Gastrocnemius medialis (tissue), 4 donors: ENCODE results near the gene GALC. TPM values are rescaled to one million over a fixed set of nuclear protein-coding genes. Genes with fewer than 3 reads are reported as not detected.
A peak's percentile ranks its signal among the peaks of the same experiment; 100 is the strongest.

Source experiments
- ATAC-seq, 2 donors: fragments of 150-250 bp; one replicate each; pipeline ENCODE4 v1.9.1; 2016
- DNase-seq, 2 donors: peaks; one replicate each; pipeline ENCODE4 v3.0.0-alpha.2; 2019
- H3K27ac ChIP-seq, 4 donors: fragments of 200-600 bp; sonication (generic); 1 replicate in 1 of 4; 2 replicates in 3 of 4; pipeline ENCODE4 v1.5.1; 2016 to 2018; ENCODE audit warnings: mild to moderate bottlenecking in 2 of 4, moderate library complexity in 1 of 4
- H3K27me3 ChIP-seq, 3 donors: fragments of 200-600 bp; sonication (generic) in 2 of 3; 1 replicate in 1 of 3; 2 replicates in 2 of 3; pipeline versions ENCODE4 v1.5.1 to v1.6.0; 2016 to 2019; ENCODE audit warnings: mild to moderate bottlenecking in 1 of 3, moderate library complexity in 1 of 3
- H3K36me3 ChIP-seq, 2 donors: fragments of 200-600 bp; sonication (generic) in 1 of 2; one replicate each; pipeline ENCODE4 v1.5.1; 2017 to 2018
- H3K4me1 ChIP-seq, 2 donors: fragments of 200-600 bp; sonication (generic) in 1 of 2; one replicate each; pipeline ENCODE4 v1.5.1; 2016 to 2017; ENCODE audit warnings: mild to moderate bottlenecking in 2 of 2
- H3K4me3 ChIP-seq, 4 donors: fragments of 200-600 bp; sonication (generic) in 3 of 4; 1 replicate in 1 of 4; 2 replicates in 3 of 4; pipeline ENCODE4 v1.5.1; 2016 to 2019; ENCODE audit warnings: mild to moderate bottlenecking in 2 of 4
- H3K9me3 ChIP-seq, 3 donors: fragments of 200-600 bp; sonication (generic) in 2 of 3; 1 replicate in 1 of 3; 2 replicates in 2 of 3; pipeline ENCODE4 v1.5.1; 2016 to 2019
- POLR2A ChIP-seq, 2 donors: fragments of 450-650 bp; IDR thresholded peaks; one replicate each; pipeline ENCODE4 v1.6.1; 2017; ENCODE audit warnings: antibody characterized with exemption in 2 of 2, mild to moderate bottlenecking in 2 of 2, moderate library complexity in 2 of 2
- in situ Hi-C, 4 donors: fragments of 200-750 bp; cut with MboI; loops; one replicate each; pipeline versions ENCODE4 v1.15.0 to v1.8.0; 2017; ENCODE audit warnings: low sequenced_read_pairs in 4 of 4
- intact Hi-C: fragments of 100-400 bp; cut with DNase I; formaldehyde crosslinking; loops from one replicate; pipeline ENCODE4 v1.15.1; 2023; ENCODE audit warnings: low total_unique reads
- total RNA-seq, 4 donors: library from RNA; depleted of rRNA; stranded (reverse); fragments of >200 nt; gene quantifications; one replicate each; pipeline versions ENCODE4 v1.1.0 to v1.2.3, GENCODE V29; 2016
- TF ChIP-seq, protein P1 (sequence below), 5 experiments: fragments of 450-650 bp in 3 of 5; fragments of 200-600 bp in 2 of 5; sonication (generic) in 2 of 5; IDR thresholded peaks in 4 of 5; conservative IDR thresholded peaks in 1 of 5; 1 replicate in 4 of 5; 2 replicates in 1 of 5; pipeline ENCODE4 v1.5.1; 2016 to 2019; ENCODE audit warnings: antibody characterized with exemption in 5 of 5, mild to moderate bottlenecking in 3 of 5, moderate library complexity in 3 of 5

The GALC gene
- total RNA-seq, 4 donors from 2014 or later, result 10.5 to 23.2 (median 14.6) TPM

DNA sequence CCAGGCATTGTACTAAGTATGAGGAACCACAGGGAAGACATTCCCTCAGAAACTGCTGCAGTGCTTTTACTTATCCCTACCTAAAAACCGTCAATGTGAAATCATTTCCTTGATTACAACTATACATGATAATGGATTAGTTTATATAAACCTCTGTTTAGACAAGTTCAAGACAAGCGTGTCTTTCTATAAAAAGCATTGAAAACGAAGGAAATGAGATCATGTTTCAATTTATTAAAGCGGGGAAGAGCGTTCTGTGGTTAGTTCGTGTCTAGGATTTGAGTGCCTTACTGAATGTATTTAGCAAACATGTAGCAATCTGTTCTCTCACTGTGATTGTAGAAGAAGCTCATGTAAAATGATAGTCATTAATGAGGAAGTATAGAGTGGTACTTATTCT, 37.5 kb downstream of the GALC start:
- intact Hi-C loops, result no loop called here
- DNase-seq (no peak), ATAC-seq (no peak)
- Histone ChIP-seq H3K27me3 (no peaks in the 10 kb centered on the region), H3K27ac (no peak overlapping the region), H3K36me3 (peaks cover 0 to 6% of the 10 kb centered on the region in 2 donors), H3K9me3 (no peaks in the 10 kb centered on the region), H3K4me3 (no peak overlapping the region), H3K4me1 (no peaks in the 10 kb centered on the region)
- in situ Hi-C loops, result no loop called here
- TF ChIP-seq, protein P1, sequence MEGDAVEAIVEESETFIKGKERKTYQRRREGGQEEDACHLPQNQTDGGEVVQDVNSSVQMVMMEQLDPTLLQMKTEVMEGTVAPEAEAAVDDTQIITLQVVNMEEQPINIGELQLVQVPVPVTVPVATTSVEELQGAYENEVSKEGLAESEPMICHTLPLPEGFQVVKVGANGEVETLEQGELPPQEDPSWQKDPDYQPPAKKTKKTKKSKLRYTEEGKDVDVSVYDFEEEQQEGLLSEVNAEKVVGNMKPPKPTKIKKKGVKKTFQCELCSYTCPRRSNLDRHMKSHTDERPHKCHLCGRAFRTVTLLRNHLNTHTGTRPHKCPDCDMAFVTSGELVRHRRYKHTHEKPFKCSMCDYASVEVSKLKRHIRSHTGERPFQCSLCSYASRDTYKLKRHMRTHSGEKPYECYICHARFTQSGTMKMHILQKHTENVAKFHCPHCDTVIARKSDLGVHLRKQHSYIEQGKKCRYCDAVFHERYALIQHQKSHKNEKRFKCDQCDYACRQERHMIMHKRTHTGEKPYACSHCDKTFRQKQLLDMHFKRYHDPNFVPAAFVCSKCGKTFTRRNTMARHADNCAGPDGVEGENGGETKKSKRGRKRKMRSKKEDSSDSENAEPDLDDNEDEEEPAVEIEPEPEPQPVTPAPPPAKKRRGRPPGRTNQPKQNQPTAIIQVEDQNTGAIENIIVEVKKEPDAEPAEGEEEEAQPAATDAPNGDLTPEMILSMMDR (IDR thresholded peaks at IDR 0.05 in 4 of 5, conservative IDR thresholded peaks at IDR 0.05 in 1 of 5), result no peak
- TF ChIP-seq POLR2A (IDR thresholded peaks at IDR 0.05), result no peak

DNA sequence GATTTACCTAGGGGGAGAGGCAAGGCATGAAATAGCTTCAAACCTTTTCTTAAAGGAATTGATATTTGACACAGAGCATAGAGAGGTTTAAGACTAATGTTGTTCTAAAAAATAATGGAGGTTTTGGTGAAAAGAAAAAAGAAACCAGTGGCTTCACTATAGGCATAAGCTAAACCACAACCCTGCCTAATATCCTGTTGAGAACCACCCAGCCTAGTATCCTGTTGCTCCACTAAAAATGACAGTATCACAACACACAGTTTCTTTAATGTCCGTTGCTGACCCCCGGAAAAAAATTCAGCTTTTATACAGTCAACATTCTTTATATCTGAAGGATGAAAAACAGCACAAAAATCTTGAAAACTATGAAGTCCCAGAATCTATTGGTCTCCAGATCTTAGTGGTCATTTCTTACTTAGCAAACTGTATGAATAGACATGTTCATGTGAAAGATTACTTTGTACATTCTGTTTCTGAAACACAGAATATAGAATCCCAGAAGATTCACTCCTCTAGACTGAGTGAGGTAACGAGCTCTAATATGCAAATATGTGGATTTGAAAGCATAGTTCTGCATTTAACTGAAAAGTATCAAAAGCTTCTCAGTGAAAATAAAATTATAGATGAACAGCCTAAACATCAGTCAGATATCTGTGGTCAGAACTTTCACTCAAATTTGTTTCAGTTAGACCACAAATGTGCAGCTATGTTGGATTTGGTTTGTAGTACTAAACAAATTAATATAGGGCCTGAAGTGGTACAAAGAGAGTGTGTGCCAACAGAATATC, 40.5 kb downstream of the GALC start:
- TF ChIP-seq POLR2A (IDR thresholded peaks at IDR 0.05), result no peak
- TF ChIP-seq, protein P1 (IDR thresholded peaks at IDR 0.05 in 4 of 5, conservative IDR thresholded peaks at IDR 0.05 in 1 of 5), result no peak
- intact Hi-C loops, result no loop called here
- Histone ChIP-seq H3K36me3 (peaks cover 0 to 13% of the 10 kb centered on the region in 2 donors), H3K4me1 (no peaks in the 10 kb centered on the region), H3K27me3 (no peaks in the 10 kb centered on the region), H3K4me3 (no peak overlapping the region), H3K27ac (no peak overlapping the region), H3K9me3 (no peaks in the 10 kb centered on the region)
- in situ Hi-C loops, result no loop called here
- no peak for DNase-seq
- ATAC-seq, result no peak

DNA sequence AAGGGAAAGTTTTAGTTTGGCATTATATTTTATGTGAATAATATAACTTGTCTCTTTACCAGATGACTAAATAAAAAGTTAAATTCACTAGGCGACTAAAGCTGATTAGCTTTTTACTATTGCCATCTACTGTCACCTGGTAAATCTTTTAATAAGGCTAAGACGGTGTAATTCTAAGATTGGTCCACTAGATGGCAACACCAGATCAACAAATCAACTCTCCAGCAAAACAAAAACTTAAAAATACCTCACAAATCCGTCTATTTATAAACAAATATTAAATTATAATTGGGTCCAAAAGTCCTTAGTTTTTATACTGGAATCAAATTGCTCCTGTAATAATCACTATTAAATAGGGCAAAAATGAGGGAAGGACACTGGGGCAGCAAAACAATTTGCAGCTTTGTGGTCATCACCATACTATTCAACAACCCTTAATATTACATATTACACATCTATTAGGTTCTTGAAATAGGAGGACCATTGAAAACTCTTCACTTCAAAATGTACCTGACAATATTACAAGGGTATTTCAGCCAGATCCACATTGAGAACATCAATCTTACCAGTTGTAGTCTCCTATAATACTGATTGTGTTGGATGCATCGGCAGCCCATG, 47.9 kb downstream of the GALC start:
- ATAC-seq (peak in 1 of 2 donors; percentile 55), DNase-seq (no peak)
- TF ChIP-seq, protein P1 (IDR thresholded peaks at IDR 0.05 in 4 of 5, conservative IDR thresholded peaks at IDR 0.05 in 1 of 5), result peak; percentile 46 to 65 (median 52)
- TF ChIP-seq POLR2A (IDR thresholded peaks at IDR 0.05), result no peak
- no peaks in the 10 kb centered on the region for H3K9me3 ChIP-seq
- H3K27me3 ChIP-seq, result no peaks in the 10 kb centered on the region
- no peaks in the 10 kb centered on the region for H3K4me1 ChIP-seq
- intact Hi-C loops (no loop called here), in situ Hi-C loops (loop anchor here in 1 of 4 donors (10.0 kb wide), 1 partner anchor 230 kb away; no protein-coding TSS in a partner anchor)
- no peak overlapping the region for H3K27ac ChIP-seq
- peaks cover 0 to 36% of the 10 kb centered on the region in 2 donors for H3K36me3 ChIP-seq
- no peak overlapping the region for H3K4me3 ChIP-seq

DNA sequence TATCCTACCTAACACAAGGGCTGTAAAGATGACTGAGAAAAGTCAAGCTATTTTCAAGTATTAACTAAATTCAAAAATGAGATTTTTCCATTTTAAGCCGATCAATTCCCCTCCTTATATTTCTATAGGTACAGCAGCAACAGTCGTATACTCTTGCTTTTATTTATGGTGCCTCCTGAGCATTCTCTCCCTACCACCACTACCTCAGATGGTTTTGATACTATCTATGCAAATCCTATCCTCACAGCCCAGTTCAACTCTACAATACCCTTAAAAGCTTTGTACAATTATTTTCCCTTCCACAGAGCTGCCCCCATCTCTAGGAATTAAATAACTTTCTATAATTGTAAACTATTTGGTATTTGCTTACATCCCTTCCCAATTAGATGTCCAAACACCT, 52.1 kb downstream of the GALC start:
- Histone ChIP-seq H3K4me1 (no peaks in the 10 kb centered on the region), H3K27me3 (no peaks in the 10 kb centered on the region), H3K4me3 (no peak overlapping the region), H3K36me3 (peaks cover 0 to 28% of the 10 kb centered on the region in 2 donors), H3K27ac (no peak overlapping the region), H3K9me3 (no peaks in the 10 kb centered on the region)
- ATAC-seq (no peak), DNase-seq (no peak)
- TF ChIP-seq POLR2A (IDR thresholded peaks at IDR 0.05), result no peak
- intact Hi-C loops (no loop called here), in situ Hi-C loops (loop anchor here in 1 of 4 donors (10.0 kb wide), 1 partner anchor 234 kb away; no protein-coding TSS in a partner anchor)

DNA sequence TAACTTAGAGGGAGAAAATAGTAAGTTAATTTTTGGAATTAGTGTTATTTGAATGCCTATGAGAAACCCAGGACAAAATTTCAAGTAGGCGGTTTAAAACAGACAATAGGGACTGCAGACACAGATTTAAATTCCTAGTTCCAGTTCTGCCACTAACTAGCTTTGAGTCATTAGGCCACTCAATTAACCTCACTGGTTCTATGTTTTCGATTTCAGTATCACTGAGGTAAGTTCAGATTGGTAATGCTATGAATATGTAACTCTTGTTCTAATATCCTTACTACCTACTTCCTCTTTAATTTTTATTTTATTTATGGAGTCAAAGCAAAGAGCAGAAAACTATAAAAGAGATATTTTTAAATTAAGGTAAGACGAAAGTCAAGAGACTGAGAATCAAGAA, 52.6 kb downstream of the GALC start:
- no peak for TF ChIP-seq POLR2A (IDR thresholded peaks at IDR 0.05)
- TF ChIP-seq, protein P1 (IDR thresholded peaks at IDR 0.05 in 4 of 5, conservative IDR thresholded peaks at IDR 0.05 in 1 of 5), result no peak
- Histone ChIP-seq H3K4me3 (no peak overlapping the region), H3K27ac (no peak overlapping the region), H3K27me3 (no peaks in the 10 kb centered on the region), H3K36me3 (peaks cover 0 to 29% of the 10 kb centered on the region in 2 donors), H3K9me3 (no peaks in the 10 kb centered on the region), H3K4me1 (no peaks in the 10 kb centered on the region)
- ATAC-seq (no peak), DNase-seq (no peak)
- in situ Hi-C loops, result loop anchor here in 1 of 4 donors (10.0 kb wide), 1 partner anchor 234 kb away; no protein-coding TSS in a partner anchor
- intact Hi-C loops, result no loop called here
